GM12878 (cell line): ENCODE measurements around the gene STAT4. TPM values are rescaled to one million over a fixed set of nuclear protein-coding genes. Genes with fewer than 3 reads are reported as not detected.

Experiments used
- ATAC-seq: fragments of 200-7000 bp; cut with Tn5 transposase; 3 replicates; pipeline ENCODE4 v1.9.1; 2020; ENCODE audit warnings: mild to moderate bottlenecking, moderate library complexity
- BruUV-seq: library from RNA; stranded (reverse); fragments of 400-500 nt; replicated peaks from 2 replicates; lab custom pipeline; 2021; lab: Mats Ljungman, UMichigan
- CTCF ChIA-PET: fragments of 300-600 bp; sonication (Branson Sonifier 250); formaldehyde crosslinking; extraction: SDS; loops from one replicate; lab custom pipeline; 2021; ENCODE audit warnings: inconsistent platforms; lab: Yijun Ruan, JAX
- POLR2A ChIA-PET: fragments of 350-600 bp; formaldehyde crosslinking; extraction: SDS; loops from one replicate; lab custom pipeline; 2021; ENCODE audit warnings: inconsistent platforms; lab: Charles Lee
- RAD21 ChIA-PET: fragments of 300-600 bp; sonication (Branson Sonifier 250); formaldehyde crosslinking; loops from one replicate; lab custom pipeline; 2023; ENCODE audit warnings: antibody characterized with exemption; ENCODE audit not compliant: unreplicated experiment; lab: Charles Lee
- SMC1A ChIA-PET: fragments of 300-600 bp; sonication (Branson Sonifier 250); formaldehyde crosslinking; loops from one replicate; lab custom pipeline; 2023; ENCODE audit not compliant: unreplicated experiment, uncharacterized antibody; lab: Charles Lee
- DNase-seq: peaks from one replicate; pipeline ENCODE4 v3.0.0-alpha.2; 2011; ENCODE audit warnings: low read depth, low spot score
- FAIRE-seq: peaks from 3 replicates; lab custom pipeline; 2011; peaks lifted over from hg19 to GRCh38; lab: Jason Lieb, UNC
- H2AFZ ChIP-seq: 2 replicates; pipeline ENCODE4 v1.6.0; 2011; ENCODE audit warnings: low read depth, low read length, control low read depth; ENCODE audit not compliant: control insufficient read depth
- H3K27ac ChIP-seq: 2 replicates; pipeline ENCODE4 v1.5.1; 2011; ENCODE audit warnings: control low read depth; ENCODE audit not compliant: control insufficient read depth, insufficient read depth
- H3K27me3 ChIP-seq, 2 experiments: replicated peaks in 1 of 2; 2 replicates each; pipeline versions ENCODE4 v1.6.0 to v1.6.1; 2011; ENCODE audit warnings: low read length in 1 of 2; ENCODE audit not compliant: control insufficient read depth in 2 of 2, insufficient read depth in 2 of 2
- H3K36me3 ChIP-seq, 2 experiments: 2 replicates each; pipeline ENCODE4 v1.5.1; 2011; ENCODE audit warnings: low read length in 1 of 2; ENCODE audit not compliant: control insufficient read depth in 2 of 2, insufficient read depth in 2 of 2
- H3K4me1 ChIP-seq: 2 replicates; pipeline ENCODE4 v1.6.1; 2011; ENCODE audit warnings: mild to moderate bottlenecking, low read length, moderate library complexity, mixed read lengths; ENCODE audit not compliant: control insufficient read depth, insufficient read depth
- H3K4me2 ChIP-seq: 2 replicates; pipeline ENCODE4 v1.6.0; 2011; ENCODE audit warnings: control low read depth; ENCODE audit not compliant: control insufficient read depth, insufficient read depth
- H3K4me3 ChIP-seq: fragments of 200-600 bp; sonication (generic); 2 replicates; pipeline ENCODE4 v1.5.1; 2016
- H3K79me2 ChIP-seq: 2 replicates; pipeline ENCODE4 v1.6.0; 2011; ENCODE audit warnings: low read length; ENCODE audit not compliant: control insufficient read depth, insufficient read depth
- H3K9ac ChIP-seq: 2 replicates; pipeline ENCODE4 v1.8.0; 2011; ENCODE audit warnings: low read length, control low read depth, mixed read lengths; ENCODE audit not compliant: control insufficient read depth, insufficient read depth
- H3K9me3 ChIP-seq: replicated peaks from 3 replicates; pipeline ENCODE4 v1.5.1; 2011; ENCODE audit warnings: mild to moderate bottlenecking, low read length; ENCODE audit not compliant: control insufficient read depth, insufficient read depth
- H4K20me1 ChIP-seq: 2 replicates; pipeline ENCODE4 v1.6.0; 2011; ENCODE audit not compliant: control insufficient read depth, insufficient read depth
- BMI1 ChIP-seq: fragments of 450-650 bp; IDR thresholded peaks from 2 replicates; pipeline ENCODE4 v1.6.1; 2016; ENCODE audit warnings: mild to moderate bottlenecking, moderate library complexity, borderline replicate concordance
- GABPA ChIP-seq: IDR thresholded peaks from 2 replicates; pipeline ENCODE4 v1.6.1; 2014; ENCODE audit warnings: antibody characterized with exemption, low read depth, mild to moderate bottlenecking, inconsistent platforms
- HDAC2 ChIP-seq: fragments of 200-600 bp; sonication (generic); IDR thresholded peaks from 2 replicates; pipeline ENCODE4 v1.6.1; 2017
- KAT2A ChIP-seq: conservative IDR thresholded peaks from 2 replicates; pipeline ENCODE4 v1.6.1; 2011; ENCODE audit warnings: low read depth, low read length; ENCODE audit not compliant: control insufficient read depth
- MEF2B ChIP-seq: fragments of 450-650 bp; IDR thresholded peaks from 2 replicates; pipeline ENCODE4 v1.6.1; 2018; ENCODE audit warnings: mild to moderate bottlenecking, moderate library complexity; ENCODE audit not compliant: partially characterized antibody, poor library complexity, severe bottlenecking
- NBN ChIP-seq: fragments of 450-650 bp; IDR thresholded peaks from 2 replicates; pipeline ENCODE4 v1.6.1; 2016
- NFYB ChIP-seq: IDR thresholded peaks from 2 replicates; pipeline ENCODE4 v1.6.1; 2011; ENCODE audit warnings: low read depth, mild to moderate bottlenecking, low read length, improper control_type of control experiment, moderate library complexity; ENCODE audit not compliant: insufficient read depth
- NR2F1 ChIP-seq: fragments of 450-650 bp; conservative IDR thresholded peaks from 2 replicates; pipeline ENCODE4 v1.6.1; 2017; ENCODE audit warnings: mild to moderate bottlenecking
- PAX8 ChIP-seq: fragments of 450-650 bp; IDR thresholded peaks from 2 replicates; pipeline ENCODE4 v1.6.1; 2017; ENCODE audit warnings: mild to moderate bottlenecking, moderate library complexity
- PRDM15 ChIP-seq: fragments of 450-650 bp; formaldehyde crosslinking; IDR thresholded peaks from 2 replicates; pipeline ENCODE4 v1.4.0; 2020; ENCODE audit warnings: mild to moderate bottlenecking, moderate library complexity
- RFX5 ChIP-seq: IDR thresholded peaks from 2 replicates; pipeline ENCODE4 v1.6.1; 2011; ENCODE audit warnings: low read depth, low read length, improper control_type of control experiment
- SP1 ChIP-seq: IDR thresholded peaks from one replicate; pipeline ENCODE4 v1.6.1; 2011; ENCODE audit warnings: low read depth, low read length
- SRF ChIP-seq, 2 experiments: IDR thresholded peaks; 2 replicates each; pipeline ENCODE4 v1.6.1; 2011; ENCODE audit warnings: low read depth in 2 of 2, low read length in 2 of 2, mild to moderate bottlenecking in 1 of 2, moderate library complexity in 1 of 2
- SUPT20H ChIP-seq: IDR thresholded peaks from 2 replicates; pipeline ENCODE4 v1.6.1; 2011; ENCODE audit warnings: low read depth, mild to moderate bottlenecking, low read length, moderate library complexity, borderline replicate concordance; ENCODE audit not compliant: control insufficient read depth
- SUZ12 ChIP-seq: fragments of 200-600 bp; sonication (generic); IDR thresholded peaks from one replicate; pipeline ENCODE4 v1.6.1; 2018; ENCODE audit warnings: antibody characterized with exemption, mild to moderate bottlenecking; ENCODE audit not compliant: unreplicated experiment
- ZBED1 ChIP-seq: IDR thresholded peaks from 2 replicates; pipeline ENCODE4 v1.6.1; 2016; ENCODE audit warnings: borderline replicate concordance
- ZBTB11 ChIP-seq: fragments of 450-650 bp; formaldehyde crosslinking; IDR thresholded peaks from 2 replicates; pipeline ENCODE4 v1.5.0; 2022; ENCODE audit warnings: mild to moderate bottlenecking, missing genetic modification characterization
- WGBS: methylation state at CpG from one replicate; pipeline ENCODE4 v1.1.6; 2016; ENCODE audit warnings: low lambda C conversion rate; ENCODE audit not compliant: insufficient replicate concordance, insufficient coverage; ENCODE audit errors: missing lambda C conversion rate; 5-methylcytosine and 5-hydroxymethylcytosine counted together
- in situ Hi-C: fragments of 300-500 bp; cut with MboI; formaldehyde crosslinking; loops from 9 replicates; pipeline ENCODE4 v1.14.3; 2018; ENCODE audit warnings: mixed read lengths
- intact Hi-C: fragments of 100-400 bp; cut with micrococcal nuclease; formaldehyde crosslinking; loops from one replicate; pipeline ENCODE4 v1.14.2; 2022; ENCODE audit not compliant: unreplicated experiment
- polyA plus RNA-seq, 11 experiments: library from polyadenylated mRNA; depleted of rRNA in 4 of 11; unstranded in 6 of 11; stranded (reverse) in 5 of 11; fragments of >200 nt; fragmentation: Nextera tagmentation in 4 of 11; fragmentation: Illumina TruSeq in 1 of 11; extraction: Ambion mirVana in 4 of 11; extraction: Trizol in 1 of 11; gene quantifications; 1 replicate in 1 of 11; 2 replicates in 10 of 11; pipeline versions ENCODE4 v1.2.1 to v1.2.3, GENCODE V29; 2011 to 2016; ENCODE audit warnings: inconsistent platforms in 2 of 11, missing spikeins in 2 of 11, low read depth in 1 of 11
- total RNA-seq, 4 experiments: library from RNA; depleted of rRNA in 3 of 4; stranded (reverse); fragments of >200 nt in 3 of 4; fragmentation: Illumina TruSeq in 1 of 4; extraction: Trizol in 1 of 4; gene quantifications; 2 replicates each; pipeline versions ENCODE4 v1.2.1 to v1.2.3, GENCODE V29; 2013 to 2021

STAT4 gene
- total and polyA plus RNA-seq, 10 of the 15 experiments (the other 5 are each of a cell fraction or from before 2014, with no cell fraction given) = 3.1 to 9.3 (median 7.1) TPM

- SMC1A ChIA-PET = interaction anchor here (0.8 to 2.7 kb wide), 20 partner anchors 11 to 249 kb away, joined by 3 to 18 read pairs (median 4); partner anchors contain the start of gene STAT1
- no peaks in the 10 kb centered on the region for H3K27me3 ChIP-seq
- no peaks in the 10 kb centered on the region for H3K79me2 ChIP-seq
- H3K9ac ChIP-seq = no peak overlapping the region
- H3K4me1 ChIP-seq = no peaks in the 10 kb centered on the region
- H3K4me3 ChIP-seq = no peak overlapping the region
- DNase-seq (no peak), FAIRE-seq (no peak), ATAC-seq (no peak)
- in situ Hi-C loops = no loop called here
- intact Hi-C loops = no loop called here
- H3K36me3 ChIP-seq = no peaks in the 10 kb centered on the region
- H3K27ac ChIP-seq = no peak overlapping the region
- no peaks in the 10 kb centered on the region for H4K20me1 ChIP-seq
- CTCF ChIA-PET = interaction anchor here (0.6 to 2.7 kb wide), 15 partner anchors 8 to 249 kb away, joined by 3 to 21 read pairs (median 5); no protein-coding TSS in a partner anchor
- no peaks in the 10 kb centered on the region for H3K9me3 ChIP-seq
- H3K4me2 ChIP-seq = no peak overlapping the region
- 47% methylated on average over 10 of the region's 10 CpGs for WGBS
- POLR2A ChIA-PET = interaction anchor here (0.6 to 8.3 kb wide), 3 partner anchors 17 to 69 kb away, joined by 3 to 75 read pairs (median 6); partner anchors contain the start of gene STAT1
- RAD21 ChIA-PET = interaction anchor here (0.6 to 2.7 kb wide), 7 partner anchors 10 to 285 kb away, joined by 3 to 11 read pairs (median 4); no protein-coding TSS in a partner anchor
- no peak overlapping the region for H2AFZ ChIP-seq
- no TSS peak for BruUV-seq
- no peak for TF ChIP-seq GABPA
- TF ChIP-seq MEF2B = no peak
- TF ChIP-seq NBN = no peak
- no peak for TF ChIP-seq ZBTB11 (CRISPR knock-in tag)
- TF ChIP-seq KAT2A = no peak
- TF ChIP-seq BMI1 = no peak
- no peak for TF ChIP-seq SUPT20H
- no peak for TF ChIP-seq PRDM15 (CRISPR knock-in tag)
- TF ChIP-seq SRF (IDR thresholded peaks at IDR 0.05; ENCODE audit: low read depth in 2 of 2, low read length in 2 of 2) = no peak
- TF ChIP-seq SP1 = no peak
- no peak for TF ChIP-seq PAX8
- TF ChIP-seq NR2F1 = no peak
- TF ChIP-seq NFYB = no peak
- no peak for TF ChIP-seq RFX5
- no peak for TF ChIP-seq SUZ12
- TF ChIP-seq ZBED1 = no peak
- TF ChIP-seq HDAC2 = no peak
Measured at GRCh38 chr2:191029280-191029950, 121.4 kb downstream of the STAT4 start.
